ENCODE results near the gene TADA2A.
"Not testable (repeated sequence)": the region's sequence is repeated elsewhere in the genome, so short reads cannot be mapped to it uniquely, and the experiment has no call there.

DNA sequence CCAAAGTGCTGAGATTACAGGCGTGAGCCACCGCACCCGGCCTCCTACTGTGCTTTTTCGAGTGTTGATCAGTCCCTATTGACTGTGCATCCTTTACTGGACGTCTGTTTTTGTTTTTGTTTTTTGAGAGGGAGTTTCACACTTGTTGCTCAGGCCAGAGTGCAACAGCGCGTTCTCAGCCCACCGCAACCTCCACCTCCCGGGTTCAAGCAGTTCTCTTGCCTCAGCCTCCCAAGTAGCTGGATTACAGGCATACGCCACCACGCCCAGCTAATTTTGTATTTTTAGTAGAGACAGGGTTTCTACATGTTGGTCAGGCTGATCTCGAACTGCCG lies 1.4 kb downstream of the TADA2A start:
- TF ChIP-seq CTCF (IDR thresholded peaks at IDR 0.05; ENCODE audit: low read depth, low read length); EZH2phosphoT487 (IDR thresholded peaks at IDR 0.05; ENCODE audit: low read depth): not testable (repeated sequence)
